K562 (cell line): ENCODE measurements around the gene HPS1. TPM values are rescaled to one million over a fixed set of nuclear protein-coding genes. Genes with fewer than 3 reads are reported as not detected.

Experiments used
- ATAC-seq: fragments of 200-7000 bp; cut with Tn5 transposase; 3 replicates; pipeline ENCODE4 v1.9.1; 2020; ENCODE audit warnings: moderate library complexity
- BruUV-seq: library from RNA; stranded (reverse); fragments of 400-500 nt; replicated peaks from 2 replicates; lab custom pipeline; 2021; lab: Mats Ljungman, UMichigan
- CTCF ChIA-PET: fragments of 300-600 bp; formaldehyde crosslinking; extraction: SDS; loops from one replicate; lab custom pipeline; 2021; ENCODE audit warnings: low intra/inter-chr PET ratio; lab: Yijun Ruan, JAX
- POLR2A ChIA-PET: fragments of 300-600, 350-650 bp; sonication (Branson Sonifier 250); formaldehyde crosslinking; extraction: SDS; loops from one replicate; lab custom pipeline; 2021; ENCODE audit warnings: antibody characterized with exemption, inconsistent platforms; lab: Yijun Ruan, JAX
- DNase-seq, 4 experiments: peaks; one replicate each; pipeline versions ENCODE4 v3.0.0 to v3.0.0-alpha.2; 2011 to 2018; ENCODE audit warnings: low spot score in 3 of 4, mixed read lengths in 3 of 4; ENCODE audit errors: extremely low read depth in 1 of 4
- FAIRE-seq: peaks from 2 replicates; lab custom pipeline; 2011; peaks lifted over from hg19 to GRCh38; lab: Jason Lieb, UNC
- H2AFZ ChIP-seq: 2 replicates; pipeline ENCODE4 v1.6.0; 2011; ENCODE audit warnings: low read depth, low read length, control low read depth, inconsistent platforms
- H3K27ac ChIP-seq: fragments of 200-600 bp; 3 replicates; pipeline ENCODE4 v1.8.0; 2011; ENCODE audit warnings: low read depth, mild to moderate bottlenecking, control low read depth, inconsistent platforms, low read length, moderate library complexity, mixed read lengths; ENCODE audit errors: extremely low read depth
- H3K27me3 ChIP-seq, 2 experiments: fragments of 300-600 bp in 1 of 2; 2 replicates in 1 of 2; 3 replicates in 1 of 2; pipeline versions ENCODE4 v1.6.0 to v1.8.0; 2011; ENCODE audit warnings: inconsistent platforms in 2 of 2, low read length in 2 of 2, mild to moderate bottlenecking in 1 of 2, mixed read lengths in 1 of 2, moderate library complexity in 1 of 2; ENCODE audit not compliant: control insufficient read depth in 2 of 2, insufficient read depth in 2 of 2
- H3K36me3 ChIP-seq: fragments of 300-600 bp; 3 replicates; pipeline ENCODE4 v1.8.0; 2011; ENCODE audit warnings: mild to moderate bottlenecking, low read length, inconsistent platforms; ENCODE audit not compliant: control insufficient read depth, insufficient read depth
- H3K4me1 ChIP-seq, 2 experiments: fragments of 200-600 bp in 1 of 2; replicated peaks in 1 of 2; 2 replicates in 1 of 2; 3 replicates in 1 of 2; pipeline versions ENCODE4 v1.5.1 to v1.8.0; 2011; ENCODE audit warnings: inconsistent platforms in 2 of 2, low read length in 2 of 2, mild to moderate bottlenecking in 1 of 2, mixed read lengths in 1 of 2, moderate library complexity in 1 of 2; ENCODE audit not compliant: control insufficient read depth in 2 of 2, insufficient read depth in 2 of 2
- H3K4me2 ChIP-seq: 2 replicates; pipeline ENCODE4 v1.6.1; 2011; ENCODE audit warnings: low read length, control low read depth, inconsistent platforms, mixed read lengths; ENCODE audit not compliant: insufficient read depth
- H3K4me3 ChIP-seq: fragments of 200-600 bp; sonication (generic), shearing (Covaris generic); 2 replicates; pipeline ENCODE4 v1.5.1; 2016; ENCODE audit warnings: control low read depth, inconsistent platforms
- H3K79me2 ChIP-seq: fragments of 200-600 bp; 3 replicates; pipeline ENCODE4 v1.8.0; 2011; ENCODE audit warnings: low read length, inconsistent platforms; ENCODE audit not compliant: control insufficient read depth, insufficient read depth
- H3K9ac ChIP-seq, 2 experiments: 2 replicates each; pipeline versions ENCODE4 v1.6.0 to v1.6.1; 2011; ENCODE audit warnings: low read depth in 2 of 2, low read length in 2 of 2, control low read depth in 1 of 2, inconsistent platforms in 1 of 2, mild to moderate bottlenecking in 1 of 2, mixed read lengths in 1 of 2; ENCODE audit not compliant: insufficient read depth in 1 of 2
- H3K9me1 ChIP-seq: one replicate; pipeline ENCODE4 v1.6.0; 2011; ENCODE audit warnings: inconsistent platforms, mild to moderate bottlenecking, low read length, moderate library complexity; ENCODE audit not compliant: control insufficient read depth, insufficient read depth
- H3K9me3 ChIP-seq: replicated peaks from 2 replicates; pipeline ENCODE4 v1.5.1; 2011; ENCODE audit warnings: low read depth, low read length, inconsistent platforms; ENCODE audit not compliant: control insufficient read depth, insufficient read depth
- H4K20me1 ChIP-seq: replicated peaks from 2 replicates; pipeline ENCODE4 v1.6.1; 2011; ENCODE audit warnings: low read length, inconsistent platforms, mixed read lengths; ENCODE audit not compliant: control insufficient read depth, insufficient read depth
- ESRRA ChIP-seq: fragments of 450-650 bp; IDR thresholded peaks from 2 replicates; pipeline ENCODE4 v1.6.1; 2014; ENCODE audit warnings: low read depth, mild to moderate bottlenecking, moderate library complexity, borderline replicate concordance
- KLF16 ChIP-seq: IDR thresholded peaks from 2 replicates; pipeline ENCODE4 v1.6.1; 2016; ENCODE audit warnings: antibody characterized with exemption
- RAD51 ChIP-seq: fragments of 450-650 bp; IDR thresholded peaks from 2 replicates; pipeline ENCODE4 v1.7.1; 2016; ENCODE audit warnings: low read depth, mild to moderate bottlenecking, borderline replicate concordance
- ZBTB7A ChIP-seq: IDR thresholded peaks from 2 replicates; pipeline ENCODE4 v1.6.1; 2011; ENCODE audit warnings: low read depth, mild to moderate bottlenecking, low read length, moderate library complexity, borderline replicate concordance; ENCODE audit not compliant: control insufficient read depth
- ZNF133 ChIP-seq: fragments of 250-450 bp; sonication (Bioruptor Pico); IDR thresholded peaks from 2 replicates; pipeline ENCODE4 v1.4.0; 2020; ENCODE audit warnings: mild to moderate bottlenecking
- ZNF668 ChIP-seq: fragments of 250-450 bp; sonication (Bioruptor Pico); IDR thresholded peaks from 2 replicates; pipeline ENCODE4 v1.8.0; 2022; ENCODE audit warnings: mild to moderate bottlenecking, inconsistent platforms
- WGBS: fragments of 100-300 bp; shearing (Covaris generic); methylation state at CpG from one replicate; pipeline ENCODE4 v1.1.6; 2016; ENCODE audit warnings: low coverage, mixed read lengths; ENCODE audit not compliant: insufficient coverage; ENCODE audit errors: missing lambda C conversion rate; 5-methylcytosine and 5-hydroxymethylcytosine counted together
- in situ Hi-C: fragments of 300-500 bp; cut with MboI; formaldehyde crosslinking; loops from 4 replicates; pipeline ENCODE4 v1.15.0; 2018; ENCODE audit warnings: inconsistent platforms, mixed read lengths
- intact Hi-C: fragments of 100-400 bp; cut with micrococcal nuclease; formaldehyde crosslinking; loops from 2 replicates; pipeline ENCODE4 v1.14.2; 2022
- polyA plus RNA-seq, 8 experiments: library from polyadenylated mRNA; depleted of rRNA in 4 of 8; stranded (reverse) in 5 of 8; unstranded in 3 of 8; fragments of >200 nt; fragmentation: Nextera tagmentation in 2 of 8; fragmentation: Illumina TruSeq in 1 of 8; extraction: Ambion mirVana in 2 of 8; extraction: Trizol in 1 of 8; gene quantifications; 2 replicates each; pipeline versions ENCODE4 v1.2.1 to v1.2.3, GENCODE V29; 2011 to 2014; ENCODE audit warnings: inconsistent platforms in 1 of 8, missing spikeins in 1 of 8
- total RNA-seq, 7 experiments: library from RNA; depleted of rRNA in 6 of 7; stranded (reverse); fragments of >200 nt in 6 of 7; fragmentation: Illumina TruSeq in 2 of 7; extraction: Trizol in 2 of 7; gene quantifications; 2 replicates each; pipeline versions ENCODE4 v1.2.1 to v1.2.3, GENCODE V29; 2011 to 2021; ENCODE audit warnings: low replicate concordance in 1 of 7
- TF ChIP-seq, protein P1 (sequence below): fragments of 450-650 bp; IDR thresholded peaks from 2 replicates; pipeline ENCODE4 v1.7.1; 2018; ENCODE audit warnings: mild to moderate bottlenecking, low read depth; ENCODE audit not compliant: partially characterized antibody

HPS1 gene
- total and polyA plus RNA-seq, 9 of the 15 experiments (the other 6 are each of a cell fraction or from before 2014, with no cell fraction given), result 18.1 to 43.6 (median 26.3) TPM

DNA sequence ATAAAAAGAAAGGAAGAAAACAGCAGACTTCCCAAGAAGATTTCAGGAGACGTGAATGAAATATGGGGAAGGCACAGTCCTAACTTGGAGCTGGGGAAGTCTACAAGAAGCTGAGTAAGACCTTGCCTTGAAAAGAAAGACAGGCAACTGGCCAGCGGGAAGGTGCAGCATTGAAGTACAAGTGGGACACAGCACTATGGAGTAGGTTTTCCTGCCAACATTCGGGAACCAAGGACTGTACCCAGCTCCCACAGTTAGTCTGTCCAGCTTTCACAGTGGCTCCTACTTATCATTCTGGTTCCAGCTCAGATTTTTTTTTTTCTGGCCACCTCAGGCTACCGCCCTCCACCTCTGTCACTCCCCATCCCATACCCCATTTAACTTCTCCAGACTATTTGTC, 10.0 kb downstream of the HPS1 start:
- no peak overlapping the region for H3K9ac ChIP-seq
- POLR2A ChIA-PET, result interaction anchor here (1.2 kb wide), 1 partner anchor 9 kb away, joined by 3 read pairs; no protein-coding TSS in a partner anchor
- no TSS peak for BruUV-seq

More for the DNA sequence above, 10.0 kb downstream of the HPS1 start:
- Histone ChIP-seq H3K27me3 (no peaks in the 10 kb centered on the region), H3K36me3 (peaks cover 72% of the 10 kb centered on the region; the same call in 2 of the 3 replicates), H3K4me1 (no peaks in the 10 kb centered on the region), H3K79me2 (no peaks in the 10 kb centered on the region; the same call in 2 of the 3 replicates), H3K9me1 (no peaks in the 10 kb centered on the region), H4K20me1 (no peaks in the 10 kb centered on the region), H3K9me3 (no peaks in the 10 kb centered on the region), H2AFZ (no peak overlapping the region), H3K4me3 (no peak overlapping the region), H3K27ac (no peak overlapping the region), H3K4me2 (no peak overlapping the region)
- intact Hi-C loops (no loop called here), in situ Hi-C loops (no loop called here)
- DNase-seq (no peak), ATAC-seq (no peak), FAIRE-seq (no peak)
- CTCF ChIA-PET, result no interaction called here
- 100% methylated on average over 4 of the region's 4 CpGs for WGBS
- no peak for TF ChIP-seq ESRRA
- TF ChIP-seq ZBTB7A, result no peak
- TF ChIP-seq, protein P1, sequence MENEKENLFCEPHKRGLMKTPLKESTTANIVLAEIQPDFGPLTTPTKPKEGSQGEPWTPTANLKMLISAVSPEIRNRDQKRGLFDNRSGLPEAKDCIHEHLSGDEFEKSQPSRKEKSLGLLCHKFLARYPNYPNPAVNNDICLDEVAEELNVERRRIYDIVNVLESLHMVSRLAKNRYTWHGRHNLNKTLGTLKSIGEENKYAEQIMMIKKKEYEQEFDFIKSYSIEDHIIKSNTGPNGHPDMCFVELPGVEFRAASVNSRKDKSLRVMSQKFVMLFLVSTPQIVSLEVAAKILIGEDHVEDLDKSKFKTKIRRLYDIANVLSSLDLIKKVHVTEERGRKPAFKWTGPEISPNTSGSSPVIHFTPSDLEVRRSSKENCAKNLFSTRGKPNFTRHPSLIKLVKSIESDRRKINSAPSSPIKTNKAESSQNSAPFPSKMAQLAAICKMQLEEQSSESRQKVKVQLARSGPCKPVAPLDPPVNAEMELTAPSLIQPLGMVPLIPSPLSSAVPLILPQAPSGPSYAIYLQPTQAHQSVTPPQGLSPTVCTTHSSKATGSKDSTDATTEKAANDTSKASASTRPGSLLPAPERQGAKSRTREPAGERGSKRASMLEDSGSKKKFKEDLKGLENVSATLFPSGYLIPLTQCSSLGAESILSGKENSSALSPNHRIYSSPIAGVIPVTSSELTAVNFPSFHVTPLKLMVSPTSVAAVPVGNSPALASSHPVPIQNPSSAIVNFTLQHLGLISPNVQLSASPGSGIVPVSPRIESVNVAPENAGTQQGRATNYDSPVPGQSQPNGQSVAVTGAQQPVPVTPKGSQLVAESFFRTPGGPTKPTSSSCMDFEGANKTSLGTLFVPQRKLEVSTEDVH, result no peak
- no peak for TF ChIP-seq RAD51
- TF ChIP-seq ZNF133 (CRISPR knock-in tag), result no peak
- no peak for TF ChIP-seq KLF16
- TF ChIP-seq ZNF668 (CRISPR knock-in tag), result no peak
